Measurements from ENCODE around the gene FBXW5.

FBXW5 gene

GRCh38 chr9:136931611-136932130, 12.9 kb downstream of the FBXW5 start:
- FAIRE-seq: no peak

GRCh38 chr9:136930014-136930413, 14.5 kb downstream of the FBXW5 start:
- no peak for FAIRE-seq

GRCh38 chr9:136928591-136928990, 15.9 kb downstream of the FBXW5 start:
- no peak for FAIRE-seq

- no peak for FAIRE-seq
These were observed 16.9 kb downstream of the FBXW5 start for GRCh38 chr9:136927343-136928271.

GRCh38 chr9:136926749-136927148, 17.8 kb downstream of the FBXW5 start:
- no peak for FAIRE-seq

- FAIRE-seq: no peak
These were observed 18.3 kb downstream of the FBXW5 start for GRCh38 chr9:136926154-136926704.

GRCh38 chr9:136925414-136926153, 19.0 kb downstream of the FBXW5 start:
- no peak for FAIRE-seq

GRCh38 chr9:136923881-136924280, 20.7 kb downstream of the FBXW5 start:
- no peak for FAIRE-seq

GRCh38 chr9:136922540-136922939, 22.0 kb downstream of the FBXW5 start:
- no peak for FAIRE-seq

- FAIRE-seq: no peak
These were observed 22.8 kb downstream of the FBXW5 start for GRCh38 chr9:136921718-136922117.

GRCh38 chr9:136921307-136921706, 23.2 kb downstream of the FBXW5 start:
- no peak for FAIRE-seq

- FAIRE-seq: no peak
These were observed 23.8 kb downstream of the FBXW5 start for GRCh38 chr9:136920734-136921231.

GRCh38 chr9:136920069-136920468, 24.5 kb downstream of the FBXW5 start:
- no peak for FAIRE-seq

- no peak for FAIRE-seq
These were observed 26.6 kb downstream of the FBXW5 start for GRCh38 chr9:136917902-136918301.

GRCh38 chr9:136916330-136917184, 28.0 kb downstream of the FBXW5 start:
- FAIRE-seq: no peak

GRCh38 chr9:136915632-136916329, 28.8 kb downstream of the FBXW5 start:
- FAIRE-seq: no peak

GRCh38 chr9:136913701-136914438, 30.7 kb downstream of the FBXW5 start:
- no peak for FAIRE-seq

- FAIRE-seq: no peak
These were observed 33.7 kb downstream of the FBXW5 start for GRCh38 chr9:136910901-136911245.

GRCh38 chr9:136910197-136910900, 34.2 kb downstream of the FBXW5 start:
- FAIRE-seq: no peak
